HTR-8/SVneo (cell line): Measurements from ENCODE around the gene GALNS.
"Not testable (repeated sequence)": the region's sequence is repeated elsewhere in the genome, so short reads cannot be mapped to it uniquely, and the experiment has no call there.

Experiments
- DNase-seq: peaks from one replicate; pipeline ENCODE4 v3.0.0; 2011; ENCODE audit warnings: low spot score, mixed read lengths; ENCODE audit not compliant: insufficient read length
- FAIRE-seq: peaks from 2 replicates; lab custom pipeline; 2011; peaks lifted over from hg19 to GRCh38; lab: Jason Lieb, UNC

GALNS gene

DNA sequence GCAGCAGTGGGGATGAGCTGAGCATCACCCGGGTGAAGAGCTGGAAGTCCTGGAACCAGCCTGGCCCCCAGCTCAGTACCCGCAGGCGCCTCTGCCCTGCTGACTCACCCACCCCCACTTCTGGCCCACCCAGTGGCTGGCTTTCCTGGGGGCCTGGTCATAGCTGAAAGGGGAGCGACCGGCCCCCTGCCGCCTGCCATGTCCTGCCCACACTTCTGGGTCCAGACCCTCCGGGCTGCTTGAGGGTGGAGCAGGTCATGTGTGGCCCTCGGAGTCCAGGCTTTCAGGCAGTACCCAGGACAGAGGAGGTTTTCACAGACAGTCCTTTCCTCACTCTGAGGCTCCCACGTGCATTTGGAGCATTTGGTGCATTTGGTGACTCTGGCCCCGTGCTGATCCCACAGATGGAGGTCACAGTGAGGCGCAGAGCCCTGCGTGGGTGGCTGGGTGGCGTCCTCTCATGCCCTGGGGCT lies 64.6 kb downstream of the GALNS start:
- peak; percentile 48 for DNase-seq
- no peak for FAIRE-seq

DNA sequence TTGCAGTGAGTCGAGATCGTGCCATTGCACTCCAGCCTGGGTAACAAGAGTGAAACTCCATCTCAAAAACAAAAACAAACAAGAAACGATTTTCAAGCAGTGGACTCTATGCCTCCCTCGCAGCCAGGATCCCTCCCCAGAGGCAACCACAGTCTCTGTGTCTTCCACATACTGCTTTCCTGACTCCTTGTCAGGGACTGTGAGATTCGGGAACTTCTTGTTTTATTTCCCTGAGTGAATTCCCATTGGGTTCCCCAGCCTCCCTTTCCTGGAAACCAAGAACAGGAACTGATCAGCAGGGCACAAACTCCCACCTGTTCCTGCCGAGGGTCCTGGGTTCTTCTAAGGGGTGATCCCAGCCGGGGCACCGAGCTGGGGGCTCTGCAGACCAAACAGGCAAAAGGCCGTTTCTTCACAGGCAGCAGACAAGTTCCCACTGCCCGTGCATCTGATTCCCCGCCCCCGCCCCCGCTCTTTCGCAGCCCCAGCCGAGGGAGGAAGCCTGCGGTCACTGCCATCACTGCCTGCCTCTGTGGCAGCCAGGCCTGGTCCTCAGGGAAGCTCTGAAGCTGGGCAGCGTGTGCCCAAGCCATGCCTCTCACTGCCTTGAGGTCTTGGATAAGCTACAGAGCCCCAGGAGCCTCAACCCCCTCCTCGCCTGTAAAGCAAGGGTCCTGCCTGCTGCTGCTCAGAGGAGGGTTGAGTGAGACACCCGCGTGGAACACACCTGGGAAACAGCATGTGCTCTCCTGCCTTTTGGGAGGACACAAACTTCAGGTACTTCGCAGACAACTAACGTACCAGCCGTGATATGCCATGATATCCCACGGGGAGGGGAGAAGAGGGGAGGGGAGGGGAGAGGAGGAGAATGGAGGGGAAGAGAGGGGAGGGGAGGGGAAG lies 66.2 kb downstream of the GALNS start:
- DNase-seq (no peak), FAIRE-seq (no peak)

DNA sequence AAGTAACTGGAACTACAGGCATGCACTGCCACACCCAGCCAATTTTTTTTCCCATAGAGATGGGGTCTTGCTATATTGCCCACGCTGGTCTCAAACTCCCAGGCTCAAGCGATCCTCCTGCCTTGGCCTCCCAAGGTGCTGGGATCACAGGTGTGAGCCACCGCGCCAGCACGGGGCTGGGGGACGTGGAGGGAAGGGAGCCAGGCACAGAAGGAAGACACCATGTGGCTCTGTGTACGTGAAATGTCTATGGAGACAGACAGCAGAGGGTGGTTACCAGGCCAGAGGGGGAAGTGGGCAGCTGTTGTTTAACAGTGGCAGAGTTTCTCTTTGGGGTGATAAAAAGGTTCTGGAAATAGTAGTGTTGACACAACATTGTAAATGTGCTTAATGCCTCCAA lies 67.2 kb downstream of the GALNS start:
- DNase-seq (no peak), FAIRE-seq (no peak)

DNA sequence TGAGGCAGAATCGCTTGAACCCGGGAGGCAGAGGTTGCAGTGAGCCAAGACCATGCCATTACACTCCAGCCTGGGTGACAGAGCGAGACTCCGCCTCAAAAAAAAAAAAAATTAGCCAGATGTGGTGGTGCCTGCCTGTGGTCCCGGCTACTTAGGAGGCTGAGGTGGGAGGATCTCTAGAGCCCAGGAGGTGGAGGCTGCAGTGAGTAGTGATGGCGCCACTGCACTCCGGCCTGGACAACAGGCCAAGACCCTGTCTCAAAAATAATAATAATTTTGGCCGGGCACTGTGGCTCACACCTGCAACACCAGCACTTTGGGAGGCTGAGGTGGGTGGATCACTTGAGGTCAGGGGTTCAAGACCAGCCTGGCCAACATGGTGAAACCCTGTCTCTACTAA lies 68.0 kb downstream of the GALNS start:
- not testable (repeated sequence) for FAIRE-seq, DNase-seq

DNA sequence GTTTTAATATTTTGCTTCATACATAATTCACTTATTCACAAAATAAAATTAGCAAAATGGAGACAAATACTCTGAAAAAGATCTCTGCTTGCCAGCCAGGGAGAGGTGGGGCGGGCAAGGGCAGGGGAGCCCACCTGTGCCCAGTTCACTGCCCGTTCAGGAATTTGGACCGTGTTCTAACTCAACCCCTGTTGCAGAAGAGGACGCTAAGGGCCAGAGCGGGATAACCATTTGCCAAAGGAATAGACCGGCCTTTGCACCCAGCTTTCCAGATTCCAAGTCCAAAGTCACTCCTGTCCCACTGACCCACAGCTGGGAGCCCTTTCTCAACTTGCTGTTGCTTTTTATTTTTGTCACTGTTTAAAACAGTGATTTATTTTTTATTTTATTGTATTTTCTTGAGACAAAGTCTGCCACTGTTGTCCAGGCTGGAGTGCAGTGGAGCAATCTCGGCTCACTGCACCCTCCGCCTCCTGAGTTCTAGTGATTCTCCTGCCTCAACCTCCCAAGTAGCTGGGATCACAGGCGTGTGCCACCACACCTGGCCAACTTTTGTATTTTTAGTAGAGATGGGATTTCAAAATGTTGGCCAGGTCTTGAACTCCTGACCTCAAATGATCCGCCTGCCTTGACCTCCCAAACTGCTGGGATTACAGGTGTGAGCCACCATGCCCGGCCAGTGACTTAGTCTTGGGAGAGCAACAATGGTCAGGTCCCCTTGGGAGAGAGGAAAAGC lies 69.0 kb downstream of the GALNS start:
- DNase-seq (no peak), FAIRE-seq (no peak)

DNA sequence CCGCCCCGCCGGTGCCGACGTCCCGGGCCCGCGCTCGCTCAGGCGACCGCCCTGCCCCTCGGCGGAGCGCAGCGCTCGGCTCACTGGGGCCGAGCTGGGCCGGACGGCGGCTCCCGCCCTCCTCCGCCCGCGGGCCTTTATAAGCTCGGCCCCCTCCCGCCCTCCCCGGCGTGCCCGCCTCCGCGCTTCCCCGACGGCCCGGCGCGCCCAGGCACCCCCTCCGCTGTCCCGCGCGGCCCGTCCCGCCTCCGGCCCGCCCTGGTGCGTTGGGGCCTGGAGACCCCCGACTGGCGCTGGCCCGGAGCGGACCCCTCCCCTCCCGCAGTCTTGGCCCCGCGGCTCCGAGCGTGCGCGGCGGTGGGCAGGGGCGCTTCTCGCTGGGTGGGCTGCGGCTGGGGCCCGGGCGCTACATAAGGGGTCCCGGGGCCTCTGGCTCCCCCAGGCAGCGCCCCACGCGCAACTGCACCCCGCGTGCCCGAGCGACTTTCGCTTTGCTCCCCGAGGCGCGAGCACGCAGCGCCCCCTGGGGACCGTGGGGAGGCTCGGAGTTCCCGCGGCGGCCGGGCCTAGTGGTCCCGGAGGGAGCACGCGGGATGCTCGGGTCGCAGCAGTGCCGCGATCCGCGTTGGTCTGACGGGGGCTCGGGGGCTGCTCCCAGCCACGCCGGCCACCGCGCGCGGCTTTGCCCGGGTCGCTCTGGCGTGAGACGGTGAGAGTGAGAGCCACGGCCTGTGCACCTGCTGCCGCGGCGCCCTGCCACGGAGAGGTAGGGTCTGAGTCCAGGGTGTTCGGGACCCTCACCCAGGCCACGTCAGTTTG lies 71.4 kb downstream of the GALNS start, which contains the start of gene PIEZO1:
Gene PIEZO1 (minus strand): TSS at position 115 of the 819 bp plus-strand sequence. CDS start 256 bp downstream, outside the sequence.
- no peak for FAIRE-seq
- DNase-seq, result peak; percentile 69

DNA sequence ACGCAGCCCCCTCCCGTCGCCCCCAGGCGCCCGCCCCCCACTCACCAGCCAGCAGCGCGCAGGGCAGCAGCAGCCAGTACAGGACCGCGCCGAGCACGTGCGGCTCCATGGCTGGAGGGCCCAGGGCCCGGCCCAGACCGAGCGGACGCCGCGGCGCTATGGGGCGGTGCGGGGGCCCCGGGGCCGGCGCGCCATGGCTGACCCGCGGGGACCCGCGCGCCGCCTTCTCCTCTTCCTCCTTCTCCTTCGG lies 72.0 kb downstream of the GALNS start:
- FAIRE-seq (no peak), DNase-seq (no peak)

DNA sequence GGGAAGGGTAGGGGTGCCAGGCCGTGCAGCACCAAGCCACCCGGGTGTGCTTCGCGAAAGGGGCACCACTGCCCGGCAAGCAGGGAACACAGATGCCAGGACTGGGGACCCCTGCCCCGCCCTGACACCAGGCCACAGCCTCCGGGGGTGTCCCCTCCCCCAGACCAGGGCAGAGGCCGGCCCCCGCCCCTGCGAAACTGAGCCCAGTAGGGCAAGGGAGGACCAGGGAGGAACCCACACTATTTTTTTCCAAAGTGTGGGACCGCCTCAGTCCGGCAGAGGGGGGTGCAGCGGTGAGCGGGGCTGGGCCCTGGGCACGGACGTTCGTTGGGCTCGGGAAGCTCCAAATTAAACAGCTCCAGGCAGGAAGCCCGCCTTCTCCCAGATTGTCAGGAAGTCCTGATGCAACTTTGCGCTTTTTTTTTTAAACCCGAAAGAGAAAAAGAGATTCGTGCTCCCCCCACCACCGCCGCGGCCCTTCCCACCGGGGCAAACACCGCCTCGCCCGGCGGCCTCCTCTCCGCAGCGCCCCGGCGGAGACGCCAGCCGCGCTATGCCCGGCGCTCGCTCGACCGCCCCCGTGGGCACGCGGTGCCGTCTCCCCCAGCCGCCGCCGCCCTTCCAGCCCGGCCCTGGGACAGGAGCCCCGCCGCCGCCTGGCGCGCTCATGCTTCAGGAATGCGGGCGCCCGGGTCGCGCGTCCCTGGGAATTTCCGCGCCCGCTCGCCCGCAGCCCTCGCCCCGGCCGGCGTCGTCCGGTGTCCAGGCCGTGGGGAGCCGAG lies 72.5 kb downstream of the GALNS start:
- DNase-seq, result peak; percentile 69

DNA sequence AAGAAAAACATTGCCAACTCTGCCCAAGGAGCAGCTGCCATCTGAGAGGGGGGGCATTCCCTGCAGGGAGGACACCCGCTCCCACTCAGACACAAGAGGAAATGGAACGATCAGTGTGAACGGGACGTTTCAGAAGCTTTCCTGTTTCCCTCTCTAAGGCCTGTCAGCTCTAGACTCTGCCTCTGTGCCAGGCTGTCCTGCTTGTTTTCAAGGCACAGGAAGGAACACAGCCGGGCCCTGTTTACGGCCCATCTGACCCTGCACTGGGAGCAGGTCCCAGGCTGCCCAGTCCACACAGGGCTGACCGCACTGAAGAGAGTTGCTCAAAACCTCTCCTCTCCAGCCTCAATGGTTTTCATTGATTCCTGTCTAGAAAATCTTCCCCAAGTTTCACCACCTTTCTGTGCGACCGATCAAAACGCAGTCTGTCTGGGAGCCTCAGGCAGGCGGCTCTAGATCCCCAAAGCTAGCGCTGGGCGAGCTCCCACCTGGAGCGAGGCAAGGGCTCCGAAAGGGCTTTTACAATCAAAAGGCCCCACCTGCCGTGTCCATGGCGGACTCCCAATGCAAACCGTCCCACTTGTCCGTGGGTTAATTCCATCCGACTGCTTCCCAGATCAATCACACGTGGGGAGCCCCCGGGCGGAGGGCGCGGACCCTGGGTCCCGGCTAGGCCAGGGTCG lies 73.2 kb downstream of the GALNS start:
- DNase-seq (no peak), FAIRE-seq (no peak)

More for the DNA sequence above, 72.5 kb downstream of the GALNS start:
- FAIRE-seq, result no peak

DNA sequence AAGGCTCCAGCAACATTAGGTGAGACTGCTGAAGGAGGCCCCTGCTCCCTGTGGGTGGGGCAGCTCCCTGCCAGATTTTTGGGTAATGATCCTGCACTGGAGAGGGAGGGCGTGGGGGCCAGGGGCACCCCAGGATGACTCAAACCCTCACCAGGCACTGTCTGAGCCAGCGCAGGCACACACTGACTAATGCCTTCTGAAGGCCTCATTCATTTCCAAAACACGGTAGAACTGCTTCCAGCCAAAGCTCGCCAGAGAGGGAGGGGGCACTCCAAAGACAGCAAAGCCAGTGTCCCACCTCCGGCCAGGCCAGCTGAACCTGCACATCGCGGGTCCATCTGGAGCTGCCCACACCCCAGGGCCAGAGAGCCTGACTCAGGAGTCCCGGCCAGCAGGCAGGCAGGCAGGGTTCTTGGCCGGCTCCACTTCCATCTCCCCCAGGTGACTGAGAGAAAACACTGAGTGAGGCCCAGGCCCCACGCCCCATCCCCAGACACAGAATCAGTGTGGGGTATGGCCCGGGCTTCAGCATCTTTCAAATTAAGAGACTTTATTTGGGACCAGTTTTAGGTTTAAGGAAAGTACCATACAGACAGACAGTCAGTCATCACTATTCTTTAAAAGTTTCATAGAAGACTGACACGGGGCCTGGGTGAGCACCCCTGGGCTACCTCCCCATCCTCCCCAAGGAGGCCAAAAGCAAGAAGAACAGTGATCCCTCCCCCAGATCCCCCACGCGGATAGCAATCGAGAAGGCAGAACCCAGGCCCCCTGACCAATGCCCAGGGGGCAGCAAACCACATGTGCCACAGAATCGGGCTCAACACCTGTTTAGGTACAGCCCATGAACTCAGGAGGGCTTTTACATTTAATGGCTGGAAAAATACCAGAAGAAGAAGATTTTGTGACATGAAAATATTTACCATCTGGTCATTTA lies 74.0 kb downstream of the GALNS start:
- FAIRE-seq (peak; percentile 48), DNase-seq (peak; percentile 52)

DNA sequence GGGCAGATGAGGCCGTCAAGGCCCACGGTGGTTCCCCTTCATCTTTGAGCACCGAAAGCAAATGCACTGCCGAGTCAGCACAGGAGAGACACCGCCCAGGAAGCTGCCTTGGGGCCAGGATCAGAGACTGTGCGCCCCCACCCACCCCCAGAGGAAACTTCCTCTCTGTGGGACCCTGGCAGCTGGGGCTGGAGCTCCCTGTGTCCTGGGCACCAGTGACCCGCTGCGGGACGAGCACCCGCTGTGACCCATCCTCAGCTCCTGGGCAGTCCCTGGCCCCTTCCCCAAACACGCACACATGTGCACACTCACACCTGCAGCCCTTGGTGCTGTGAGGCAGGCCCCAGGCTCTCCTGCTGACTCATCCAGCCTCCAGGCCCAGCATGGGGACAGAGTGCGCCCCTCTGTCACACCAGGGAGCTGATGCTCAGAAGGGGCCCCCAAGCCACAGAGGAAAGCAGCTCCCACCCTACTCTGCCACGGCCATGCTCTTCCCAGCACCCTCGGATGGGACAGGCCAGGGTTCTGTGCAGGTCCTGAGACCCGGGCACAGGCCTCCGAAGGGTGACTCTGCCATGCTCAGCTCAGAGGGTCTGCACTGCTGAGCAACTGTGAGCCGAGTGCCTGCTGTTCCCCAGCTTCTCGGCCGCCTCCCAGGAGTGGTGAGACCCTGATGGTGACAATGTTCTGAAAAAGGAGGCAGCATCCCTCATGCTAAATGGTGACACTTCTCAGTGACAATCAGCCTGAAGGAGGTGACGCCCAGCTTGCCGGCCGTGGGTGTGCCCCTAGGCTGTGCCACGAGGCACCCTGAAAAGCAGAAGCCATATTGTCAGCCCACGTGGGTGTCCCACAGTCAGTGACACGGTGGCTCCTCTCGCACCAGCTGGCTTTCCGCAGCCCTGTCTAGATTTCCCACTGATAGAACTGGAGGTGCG lies 75.3 kb downstream of the GALNS start:
- no peak for DNase-seq
- no peak for FAIRE-seq

DNA sequence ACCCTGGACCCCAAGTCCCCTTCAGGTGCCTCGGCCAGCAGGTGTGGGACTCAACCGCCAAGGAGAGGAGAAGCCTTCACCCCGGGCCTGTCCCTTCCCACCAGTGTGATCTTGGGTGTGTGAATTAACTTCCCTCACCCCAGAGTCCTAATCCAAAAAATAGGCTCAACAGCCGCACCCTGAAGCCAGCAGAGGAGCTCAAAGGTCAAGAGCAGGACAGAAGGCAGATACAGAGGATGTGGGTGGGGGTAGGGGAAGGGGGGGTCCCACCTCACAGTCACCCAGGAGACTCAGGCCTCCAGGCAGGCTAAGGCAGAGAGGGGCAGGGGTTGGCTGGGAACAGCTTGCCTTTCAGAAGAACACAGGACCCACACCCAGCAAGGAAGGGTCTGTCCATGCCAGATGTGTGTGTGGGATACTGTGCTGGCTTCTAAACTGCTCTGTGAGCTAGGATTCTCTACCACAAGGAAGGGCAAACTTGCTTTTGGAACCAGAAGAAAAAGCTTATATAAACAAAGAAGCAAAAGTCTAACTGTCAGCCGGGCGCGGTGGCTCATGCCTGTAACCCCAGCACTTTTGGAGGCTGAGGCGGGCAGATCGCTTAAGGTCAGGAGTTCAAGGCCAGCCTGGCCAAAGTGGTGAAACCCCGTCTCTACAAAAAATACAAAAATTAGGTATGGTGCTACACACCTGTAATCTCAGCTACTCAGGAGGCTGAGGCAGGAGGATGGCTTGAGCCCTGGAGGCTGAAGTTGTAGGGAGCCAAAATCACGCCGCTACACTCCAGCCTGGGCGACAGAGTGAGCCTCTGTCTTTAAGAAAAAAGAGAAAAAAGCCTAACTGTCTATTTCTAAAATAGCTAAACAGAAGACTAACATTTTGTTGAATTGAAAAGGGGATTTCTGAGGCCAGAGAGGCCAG lies 76.3 kb downstream of the GALNS start:
- FAIRE-seq (no peak), DNase-seq (no peak)

DNA sequence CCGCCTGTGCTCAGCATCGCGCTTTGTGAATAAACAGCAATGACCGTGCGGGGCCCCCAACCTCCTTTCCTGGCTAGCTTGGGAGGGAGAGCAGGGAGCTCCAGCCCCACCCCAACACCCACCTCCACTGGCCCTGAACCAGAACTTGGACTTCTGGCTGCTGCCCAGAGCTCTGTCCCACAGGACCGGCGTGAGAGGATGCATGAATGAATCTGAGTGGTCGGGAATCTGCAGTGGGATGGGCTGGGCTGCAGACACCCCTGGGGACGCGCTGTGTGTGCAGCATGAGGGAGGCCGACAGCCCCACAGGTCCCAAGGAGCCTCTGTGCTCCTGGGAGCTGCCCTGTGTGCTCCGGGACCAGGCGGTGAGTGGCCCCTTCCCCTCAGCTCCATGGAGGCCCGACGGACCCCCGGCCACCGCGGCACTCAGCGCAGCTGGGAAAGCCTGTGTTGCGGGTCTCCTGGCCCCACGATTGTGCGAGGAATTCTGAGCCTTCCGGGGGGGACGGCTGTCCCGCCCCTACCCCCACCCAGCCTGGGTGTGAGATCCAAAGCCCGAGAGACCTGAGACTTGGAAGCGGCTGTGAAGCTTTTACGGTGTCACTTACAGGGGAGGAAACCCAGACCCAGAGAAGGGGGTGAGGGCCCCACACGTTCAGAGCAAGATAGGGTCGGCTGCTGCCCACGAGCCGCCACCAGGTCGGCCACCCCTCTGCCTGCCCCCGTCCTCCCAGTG lies 77.2 kb downstream of the GALNS start:
- FAIRE-seq, result no peak

DNA sequence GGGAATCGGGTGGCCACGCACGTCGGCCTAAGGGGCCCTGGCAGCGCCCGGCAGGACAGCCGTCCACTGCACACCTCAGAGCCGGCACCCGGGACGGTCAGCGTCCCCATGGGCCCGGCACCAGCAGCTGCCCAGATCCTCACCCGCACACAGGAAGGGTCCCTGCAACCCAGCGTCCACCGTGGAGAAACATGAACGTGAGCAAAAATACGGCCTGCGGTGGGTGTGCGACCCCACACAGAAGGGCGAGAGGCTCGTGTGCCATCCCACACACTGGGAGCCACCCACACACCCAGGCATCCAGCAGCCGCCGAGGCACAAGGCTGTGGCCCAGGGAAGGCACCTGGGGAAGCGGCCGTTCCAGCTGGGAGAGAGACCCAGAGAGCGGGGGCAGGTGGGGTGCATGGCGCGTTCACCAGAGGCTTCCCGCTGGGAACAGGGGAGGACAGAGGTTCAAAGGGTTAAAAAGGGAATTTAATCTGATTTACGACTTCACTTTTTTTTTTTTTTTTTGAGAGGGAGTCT lies 78.1 kb downstream of the GALNS start:
- no peak for DNase-seq

More for the DNA sequence above, 77.2 kb downstream of the GALNS start:
- no peak for DNase-seq

DNA sequence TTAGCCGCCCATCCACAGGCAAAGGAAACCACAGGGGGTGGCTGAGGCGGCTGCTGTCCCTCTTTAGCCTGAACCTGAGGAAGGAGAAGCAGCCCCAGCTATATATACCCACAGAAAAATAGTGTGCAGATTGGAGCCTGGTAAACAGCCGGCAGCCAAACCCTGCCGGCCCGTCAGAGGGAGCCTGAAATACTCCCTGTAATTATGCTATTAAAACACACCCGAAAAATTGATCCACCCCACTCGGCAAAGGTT lies 78.5 kb downstream of the GALNS start:
- no peak for DNase-seq
- no peak for FAIRE-seq

More for the DNA sequence above, 78.1 kb downstream of the GALNS start:
- FAIRE-seq, result no peak
